HEK293 (cell line): ENCODE measurements around the gene CPD.
A peak's percentile ranks its signal among the peaks of the same experiment; 100 is the strongest.

Experiments used
- CTCF ChIA-PET: fragments of 350-600 bp; formaldehyde crosslinking; extraction: SDS; loops from one replicate; lab custom pipeline; 2021; ENCODE audit warnings: antibody characterized with exemption; lab: Yijun Ruan, JAX
- POLR2A ChIA-PET: fragments of 300-600 bp; formaldehyde crosslinking; extraction: SDS; loops from one replicate; lab custom pipeline; 2020; ENCODE audit warnings: antibody characterized with exemption, inconsistent platforms; lab: Yijun Ruan, JAX
- H3K27ac ChIP-seq: fragments of 200-500 bp; sonication (Bioruptor generic); 2 replicates; pipeline ENCODE4 v1.5.1; 2014; ENCODE audit warnings: low read depth, low read length, control low read depth, inconsistent platforms; ENCODE audit errors: extremely low read depth
- H3K36me3 ChIP-seq, 2 experiments: fragments of 200-500 bp in 1 of 2; sonication (Bioruptor generic) in 1 of 2; 1 replicate in 1 of 2; 2 replicates in 1 of 2; pipeline ENCODE4 v1.5.1; 2014 to 2017; ENCODE audit warnings: inconsistent platforms in 2 of 2, low read length in 2 of 2; ENCODE audit not compliant: control insufficient read depth in 2 of 2, insufficient read depth in 1 of 2
- H3K4me1 ChIP-seq: fragments of 200-500 bp; sonication (Bioruptor generic); 2 replicates; pipeline ENCODE4 v1.5.1; 2014; ENCODE audit warnings: mild to moderate bottlenecking, low read length, inconsistent platforms; ENCODE audit not compliant: control insufficient read depth, insufficient read depth
- H3K4me3 ChIP-seq: 2 replicates; pipeline ENCODE4 v1.5.1; 2011; ENCODE audit warnings: low read depth, mild to moderate bottlenecking, control low read depth, low read length, moderate library complexity
- H3K9me3 ChIP-seq: fragments of 200-500 bp; sonication (Bioruptor generic); 2 replicates; pipeline ENCODE4 v1.5.1; 2014; ENCODE audit warnings: low read depth, low read length, inconsistent platforms; ENCODE audit not compliant: control insufficient read depth, insufficient read depth
- BCL11A ChIP-seq: fragments of 450-650 bp; formaldehyde crosslinking; IDR thresholded peaks from 2 replicates; pipeline ENCODE4 v1.5.1; 2016; ENCODE audit warnings: low read depth, missing biosample characterization, missing genetic modification characterization
- FEZF1 ChIP-seq: fragments of 450-650 bp; formaldehyde crosslinking; IDR thresholded peaks from 2 replicates; pipeline ENCODE4 v1.5.1; 2016; ENCODE audit warnings: missing biosample characterization, missing genetic modification characterization
- IKZF3 ChIP-seq: fragments of 450-650 bp; IDR thresholded peaks from 2 replicates; pipeline ENCODE4 v1.5.0; 2018; ENCODE audit warnings: missing biosample characterization, mild to moderate bottlenecking, missing genetic modification characterization, moderate library complexity
- MYNN ChIP-seq: fragments of 450-650 bp; formaldehyde crosslinking; IDR thresholded peaks from 2 replicates; pipeline ENCODE4 v1.5.1; 2016; ENCODE audit warnings: missing biosample characterization, missing genetic modification characterization, borderline replicate concordance
- OSR2 ChIP-seq: fragments of 450-650 bp; formaldehyde crosslinking; IDR thresholded peaks from 2 replicates; pipeline ENCODE4 v1.5.1; 2016; ENCODE audit warnings: missing biosample characterization, missing genetic modification characterization
- PATZ1 ChIP-seq: fragments of 450-650 bp; formaldehyde crosslinking; IDR thresholded peaks from 2 replicates; pipeline ENCODE4 v1.5.1; 2016; ENCODE audit warnings: missing biosample characterization, missing genetic modification characterization
- PRDM6 ChIP-seq: fragments of 450-650 bp; formaldehyde crosslinking; IDR thresholded peaks from 2 replicates; pipeline ENCODE4 v1.5.1; 2017; ENCODE audit warnings: missing biosample characterization, missing genetic modification characterization
- SP7 ChIP-seq: fragments of 450-650 bp; formaldehyde crosslinking; IDR thresholded peaks from 2 replicates; pipeline ENCODE4 v1.5.1; 2016; ENCODE audit warnings: missing biosample characterization, missing genetic modification characterization
- TSHZ1 ChIP-seq: fragments of 450-650 bp; formaldehyde crosslinking; IDR thresholded peaks from 2 replicates; pipeline ENCODE4 v1.5.1; 2016; ENCODE audit warnings: missing biosample characterization, missing genetic modification characterization, borderline replicate concordance
- WT1 ChIP-seq: fragments of 450-650 bp; formaldehyde crosslinking; IDR thresholded peaks from 2 replicates; pipeline ENCODE4 v1.5.1; 2016; ENCODE audit warnings: missing biosample characterization, missing genetic modification characterization
- ZBTB44 ChIP-seq: fragments of 450-650 bp; IDR thresholded peaks from 2 replicates; pipeline ENCODE4 v1.5.1; 2018; ENCODE audit warnings: missing biosample characterization, mild to moderate bottlenecking, missing genetic modification characterization
- ZNF155 ChIP-seq: fragments of 450-650 bp; formaldehyde crosslinking; IDR thresholded peaks from 2 replicates; pipeline ENCODE4 v1.5.1; 2016; ENCODE audit warnings: missing biosample characterization, missing genetic modification characterization
- ZNF174 ChIP-seq: fragments of 450-650 bp; formaldehyde crosslinking; IDR thresholded peaks from 2 replicates; pipeline ENCODE4 v1.5.0; 2017; ENCODE audit warnings: missing biosample characterization, mild to moderate bottlenecking, missing genetic modification characterization
- ZNF248 ChIP-seq: fragments of 450-650 bp; formaldehyde crosslinking; IDR thresholded peaks from 2 replicates; pipeline ENCODE4 v1.5.1; 2017; ENCODE audit warnings: missing biosample characterization, missing genetic modification characterization
- ZNF37A ChIP-seq: fragments of 450-650 bp; IDR thresholded peaks from 2 replicates; pipeline ENCODE4 v1.5.1; 2018; ENCODE audit warnings: missing biosample characterization, missing genetic modification characterization
- ZNF560 ChIP-seq: fragments of 450-650 bp; formaldehyde crosslinking; IDR thresholded peaks from 2 replicates; pipeline ENCODE4 v1.5.1; 2017; ENCODE audit warnings: missing biosample characterization, missing genetic modification characterization, borderline replicate concordance
- ZNF600 ChIP-seq: fragments of 450-650 bp; formaldehyde crosslinking; IDR thresholded peaks from 2 replicates; pipeline ENCODE4 v1.5.1; 2016; ENCODE audit warnings: missing biosample characterization, missing genetic modification characterization
- ZNF645 ChIP-seq: fragments of 450-650 bp; formaldehyde crosslinking; IDR thresholded peaks from 2 replicates; pipeline ENCODE4; 2016; ENCODE audit warnings: missing biosample characterization, missing genetic modification characterization
- ZNF658 ChIP-seq: fragments of 450-650 bp; formaldehyde crosslinking; IDR thresholded peaks from 2 replicates; pipeline ENCODE4; 2016; ENCODE audit warnings: missing biosample characterization, missing genetic modification characterization
- ZNF792 ChIP-seq: fragments of 450-650 bp; formaldehyde crosslinking; IDR thresholded peaks from 2 replicates; pipeline ENCODE4 v1.5.1; 2016; ENCODE audit warnings: missing biosample characterization, missing genetic modification characterization

CPD gene

GRCh38 chr17:30393911-30394867 is 15.5 kb downstream of the CPD start (continued):
- TF ChIP-seq ZNF658 (tag by site-specific recombination) = no peak
- TF ChIP-seq ZNF155 (tag by site-specific recombination) = no peak
- TF ChIP-seq ZNF560 = no peak
- TF ChIP-seq ZNF600 = peak; percentile 79
- TF ChIP-seq SP7 = peak; percentile 14; the same call in 1 of the 2 replicates
- TF ChIP-seq ZNF248 (tag by site-specific recombination) = no peak
- TF ChIP-seq IKZF3 (tag by site-specific recombination) = 0 out of 2 replicates have a peak, but pooled peaks have one; percentile 12

GRCh38 chr17:30395398-30396022 is 16.8 kb downstream of the CPD start:
- Histone ChIP-seq H3K36me3 (peaks cover 10 to 21% of the 10 kb centered on the region in 2 experiments; a peak in 2 of 3 replicates), H3K4me3 (no peak overlapping the region), H3K9me3 (no peaks in the 10 kb centered on the region), H3K4me1 (peaks cover 27% of the 10 kb centered on the region), H3K27ac (no peak overlapping the region)
- CTCF ChIA-PET = interaction anchor here (0.6 to 3.3 kb wide), 6 partner anchors 11 to 93 kb away, joined by 3 to 17 read pairs (median 5); no protein-coding TSS in a partner anchor
- TF ChIP-seq ZNF174 (tag by site-specific recombination) (no peak), PRDM6 (tag by site-specific recombination) (peak; percentile 83), FEZF1 (0 out of 2 replicates have a peak, but pooled peaks have one; percentile 41), ZNF645 (no peak), ZNF792 (tag by site-specific recombination) (no peak), OSR2 (tag by site-specific recombination) (peak; percentile 13; the same call in 1 of the 2 replicates), SP7 (peak; percentile 84), BCL11A (tag by site-specific recombination) (peak; percentile 74; the same call in 1 of the 2 replicates), PATZ1 (tag by site-specific recombination) (peak; percentile 48; the same call in 1 of the 2 replicates), ZBTB44 (peak; percentile 45; the same call in 1 of the 2 replicates), WT1 (peak; percentile 86), MYNN (tag by site-specific recombination) (no peak), TSHZ1 (tag by site-specific recombination) (peak; percentile 53; the same call in 1 of the 2 replicates), IKZF3 (tag by site-specific recombination) (0 out of 2 replicates have a peak, but pooled peaks have one; percentile 57), ZNF37A (tag by site-specific recombination) (no peak)
- POLR2A ChIA-PET = interaction anchor here (0.7 to 1.0 kb wide), 2 partner anchors 17 to 575 kb away, joined by 3 read pairs; partner anchors contain the start of gene CPD
